COLO668 (cell line): ENCODE data around the gene GPR78.

Source experiments
- DNase-seq: peaks from one replicate; lab custom pipeline; 2025; ENCODE audit not compliant: unreplicated experiment; lab: John Stamatoyannopoulos, UW

Gene GPR78, protein sequence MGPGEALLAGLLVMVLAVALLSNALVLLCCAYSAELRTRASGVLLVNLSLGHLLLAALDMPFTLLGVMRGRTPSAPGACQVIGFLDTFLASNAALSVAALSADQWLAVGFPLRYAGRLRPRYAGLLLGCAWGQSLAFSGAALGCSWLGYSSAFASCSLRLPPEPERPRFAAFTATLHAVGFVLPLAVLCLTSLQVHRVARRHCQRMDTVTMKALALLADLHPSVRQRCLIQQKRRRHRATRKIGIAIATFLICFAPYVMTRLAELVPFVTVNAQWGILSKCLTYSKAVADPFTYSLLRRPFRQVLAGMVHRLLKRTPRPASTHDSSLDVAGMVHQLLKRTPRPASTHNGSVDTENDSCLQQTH

GRCh38 chr4:8580321-8581093 is at the start of gene GPR78:
GPR78 (plus strand) TSS chr4:8580392; CDS start chr4:8580983, 591 bp downstream.
- DNase-seq: no peak

DNA sequence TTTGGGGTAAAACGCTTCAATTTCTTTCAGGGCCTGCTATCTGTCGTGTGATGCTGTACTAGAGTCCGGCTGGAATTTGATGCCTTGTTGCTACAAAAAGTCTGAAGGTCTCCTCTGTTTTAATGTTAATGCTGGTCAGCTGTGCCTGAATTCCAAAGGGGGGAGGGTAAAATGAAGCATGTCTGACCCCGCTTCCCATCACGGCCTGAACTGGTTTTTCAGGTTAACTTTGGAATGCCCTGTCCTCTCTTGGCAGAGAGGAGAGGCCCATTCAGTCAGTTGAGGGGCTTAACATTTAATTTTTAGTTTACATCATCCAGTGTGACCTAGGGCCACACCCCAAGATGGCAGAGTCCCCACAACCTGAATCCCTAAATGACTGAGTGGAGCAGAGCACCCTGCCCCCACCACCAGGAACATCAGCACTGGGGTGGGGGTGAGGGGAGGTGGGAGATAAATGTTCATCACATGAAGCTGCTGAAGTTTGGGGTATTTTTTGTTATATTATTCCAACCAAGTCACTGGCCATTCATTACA is 47.9 kb upstream of the GPR78 start:
- no peak for DNase-seq

DNA sequence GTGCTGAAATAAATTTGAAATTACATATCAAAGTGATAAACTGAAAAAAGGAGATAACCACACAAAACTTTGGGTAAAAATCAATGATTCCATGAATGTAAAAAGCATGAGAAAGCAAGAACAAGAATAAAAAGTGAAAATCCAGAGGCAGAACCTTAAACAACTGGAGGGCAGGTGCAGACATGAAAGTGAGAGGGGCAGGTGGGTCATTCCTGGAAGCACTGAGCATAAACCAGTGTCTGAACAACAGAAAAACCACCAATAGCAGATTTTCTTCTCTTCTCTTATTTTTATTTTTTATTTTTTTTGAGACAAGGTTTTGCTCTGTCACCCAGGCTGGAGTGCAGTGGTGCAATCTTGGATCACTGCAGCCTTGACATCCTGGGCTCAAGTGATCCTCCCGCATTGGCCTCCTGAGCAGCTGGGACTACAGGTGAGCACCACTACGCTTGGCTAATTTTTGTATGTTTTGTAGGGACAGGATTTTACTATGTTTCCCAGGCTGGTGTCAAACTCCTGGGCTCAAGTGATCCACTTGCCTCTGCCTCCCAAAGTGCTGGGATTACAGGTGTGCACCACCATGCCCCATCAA is 46.8 kb upstream of the GPR78 start:
- no peak for DNase-seq

DNA sequence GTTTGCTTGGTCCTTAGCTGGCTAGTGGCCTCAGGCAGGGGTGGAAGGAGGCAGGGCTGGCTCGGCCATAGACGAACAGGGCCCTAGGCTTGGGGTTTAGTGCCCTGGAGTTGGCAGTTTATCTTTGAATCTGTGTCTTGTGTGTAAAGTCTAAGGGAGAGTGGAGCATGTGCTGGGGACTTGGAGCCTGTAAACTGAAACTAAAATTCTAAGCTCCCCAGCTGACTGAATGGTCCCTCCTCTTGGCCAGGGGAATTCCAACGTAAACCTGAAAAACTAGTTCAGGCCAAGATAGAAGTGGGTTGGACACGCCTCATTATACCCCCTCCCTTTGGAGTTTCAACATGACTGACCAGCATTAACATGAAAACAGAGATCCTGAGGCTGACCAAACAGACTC is 46.1 kb upstream of the GPR78 start:
- peak; percentile 7 for DNase-seq

- DNase-seq: no peak
Measured at GRCh38 chr4:8534611-8535010, 45.6 kb upstream of the GPR78 start.

DNA sequence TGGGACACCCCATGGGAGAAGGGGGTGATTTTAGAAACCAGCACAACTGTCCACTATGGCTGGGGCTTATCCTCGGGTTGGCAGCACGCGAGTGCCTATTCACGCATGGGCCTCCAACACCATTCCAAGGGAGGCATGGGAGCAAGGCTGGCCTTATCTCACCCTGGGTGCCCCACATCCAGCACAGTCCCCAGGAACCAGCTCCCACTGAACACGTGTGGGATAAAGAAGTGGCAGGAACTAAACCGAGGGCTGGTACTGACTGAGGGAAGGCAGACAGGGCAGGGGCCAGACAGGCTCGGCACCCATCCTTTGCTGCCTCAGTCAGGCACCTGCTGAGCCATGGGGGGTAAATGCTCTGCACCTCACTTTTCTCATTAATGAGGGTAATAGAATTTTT is 43.7 kb upstream of the GPR78 start:
- no peak for DNase-seq

DNA sequence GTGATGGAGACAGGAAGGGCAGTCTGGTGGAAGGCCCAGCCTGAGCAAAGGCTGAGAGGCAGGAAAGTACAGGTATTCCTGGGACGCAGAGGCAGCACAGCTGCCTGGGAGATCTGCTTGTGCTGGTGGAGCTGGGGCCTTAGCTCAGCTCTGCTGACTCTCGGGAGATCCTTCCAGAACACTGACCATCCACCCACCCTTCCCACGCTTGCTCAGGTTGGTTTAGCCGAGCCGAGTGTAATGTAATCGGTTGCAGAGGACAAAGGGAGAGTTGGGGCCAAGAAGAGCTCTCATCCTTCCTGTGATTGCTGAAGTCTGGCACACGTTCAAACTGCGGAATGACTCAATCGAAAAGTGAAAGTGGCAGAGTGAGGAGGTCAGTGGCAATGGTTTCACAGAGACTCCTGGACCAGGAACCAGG is 43.1 kb upstream of the GPR78 start:
- DNase-seq: peak; percentile 28

DNA sequence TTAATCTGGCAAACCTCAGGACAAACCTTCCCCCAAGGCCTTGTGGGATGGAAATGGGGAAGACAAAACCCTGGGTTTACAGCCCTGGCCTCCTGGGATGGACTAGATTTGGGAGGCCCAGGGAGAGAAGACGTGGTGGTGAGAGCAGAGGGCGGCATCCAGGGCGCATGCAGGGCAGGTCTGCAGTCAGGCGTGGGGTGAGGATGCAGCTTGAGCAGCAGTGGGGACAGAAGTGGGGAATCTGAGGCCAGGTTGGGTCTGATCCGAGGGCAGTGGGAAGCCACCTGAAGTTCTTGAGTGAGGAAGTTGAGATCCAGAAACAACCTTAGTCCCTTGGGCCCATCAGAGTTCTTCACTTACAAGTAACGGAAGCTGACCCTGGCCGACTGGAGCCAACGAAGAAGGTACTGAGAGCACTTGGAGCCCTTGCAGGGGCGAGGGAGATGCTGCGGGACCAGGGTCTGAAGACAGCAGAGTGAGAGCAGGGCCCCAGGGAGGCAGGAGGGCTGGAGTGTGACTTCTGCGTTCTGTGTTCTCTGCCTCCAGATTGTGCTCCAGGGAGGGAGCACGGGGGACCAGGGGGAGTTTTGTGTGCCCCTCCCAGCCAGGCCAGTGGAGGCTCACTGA is 42.0 kb upstream of the GPR78 start:
- DNase-seq: no peak

DNA sequence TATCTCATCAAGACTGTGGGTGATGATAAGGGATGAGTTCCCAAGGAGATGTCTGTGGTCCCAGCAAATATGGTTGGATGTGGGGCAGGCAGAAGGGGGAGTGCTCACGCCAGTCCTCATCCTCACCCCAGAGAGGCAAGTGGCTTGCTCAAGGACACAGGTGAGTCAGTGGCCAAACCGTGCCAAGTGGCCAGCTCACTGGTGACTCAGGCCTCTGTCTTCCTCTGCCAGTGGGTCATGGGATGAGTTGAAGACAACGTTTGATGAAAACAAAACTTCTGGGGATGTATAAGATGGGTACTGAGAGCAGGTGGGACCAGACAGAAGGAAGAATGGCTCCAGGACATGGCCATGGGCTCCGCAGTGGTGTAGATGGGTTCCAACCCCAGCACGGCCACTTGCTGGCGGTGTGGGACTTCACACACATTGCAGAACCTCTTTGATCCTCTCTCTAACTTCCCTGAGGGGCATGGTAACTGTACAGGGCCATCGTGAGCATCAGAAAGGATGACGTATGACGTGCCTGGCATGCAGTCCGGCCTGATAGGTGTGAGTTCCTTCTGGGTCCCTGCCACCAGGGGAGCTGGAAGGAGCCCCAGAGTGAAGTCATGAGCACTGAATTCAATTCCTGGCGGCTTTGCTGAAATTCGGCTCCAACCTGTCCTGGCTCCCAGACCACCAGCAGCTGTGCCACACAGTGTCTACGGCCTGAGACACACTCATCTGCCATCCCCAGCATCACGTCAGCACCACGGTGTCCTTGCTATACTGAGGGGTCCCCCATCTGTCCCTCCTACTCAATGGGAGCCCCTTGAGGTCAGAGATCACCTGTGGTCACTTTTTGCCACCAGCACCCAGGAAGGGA is 41.3 kb upstream of the GPR78 start:
- DNase-seq: no peak

DNA sequence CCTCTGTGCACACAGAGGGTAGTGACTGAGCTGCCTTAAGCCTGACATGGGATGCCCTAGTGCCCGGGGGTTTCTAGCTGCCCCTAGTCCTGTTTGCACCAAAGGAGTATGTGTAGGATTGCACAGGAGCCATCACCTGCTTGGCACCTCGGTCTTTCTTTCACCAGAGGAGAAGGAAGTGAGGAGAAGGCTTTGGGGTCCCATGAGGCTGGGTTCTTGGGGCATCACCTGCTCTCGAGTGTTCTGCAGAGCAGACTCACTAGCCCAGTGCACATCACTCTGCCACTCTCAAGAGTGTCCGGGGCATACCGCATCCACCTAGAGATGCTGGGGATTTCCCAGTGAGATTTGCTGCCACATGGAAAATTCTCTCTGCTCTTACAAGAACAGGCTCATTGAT is 40.5 kb upstream of the GPR78 start:
- DNase-seq: no peak

GRCh38 chr4:8540072-8540471 is 40.1 kb upstream of the GPR78 start:
- DNase-seq: no peak

DNA sequence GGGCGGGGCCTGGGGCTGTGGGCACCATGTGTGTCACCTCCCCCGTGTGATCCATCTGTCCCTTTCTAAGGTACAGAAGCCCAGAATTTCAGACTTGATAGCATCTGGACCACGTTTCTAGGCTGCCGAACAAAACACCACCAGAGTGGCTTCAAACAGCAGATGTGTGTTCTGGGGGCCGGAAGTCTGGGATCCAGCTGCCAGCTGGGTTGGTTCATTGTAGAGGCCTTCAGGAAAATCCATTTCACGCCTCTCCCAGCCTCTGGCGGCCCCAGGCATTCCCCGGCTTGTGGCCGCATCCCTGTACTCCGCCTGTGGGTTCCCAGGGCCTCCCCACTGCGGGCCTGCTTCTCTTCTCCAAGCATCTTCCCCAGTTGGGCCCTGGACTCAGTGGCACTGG is 39.6 kb upstream of the GPR78 start:
- DNase-seq: no peak

GRCh38 chr4:8540991-8541390 is 39.2 kb upstream of the GPR78 start:
- no peak for DNase-seq

GRCh38 chr4:8541981-8542715 is 38.0 kb upstream of the GPR78 start:
- no peak for DNase-seq

DNA sequence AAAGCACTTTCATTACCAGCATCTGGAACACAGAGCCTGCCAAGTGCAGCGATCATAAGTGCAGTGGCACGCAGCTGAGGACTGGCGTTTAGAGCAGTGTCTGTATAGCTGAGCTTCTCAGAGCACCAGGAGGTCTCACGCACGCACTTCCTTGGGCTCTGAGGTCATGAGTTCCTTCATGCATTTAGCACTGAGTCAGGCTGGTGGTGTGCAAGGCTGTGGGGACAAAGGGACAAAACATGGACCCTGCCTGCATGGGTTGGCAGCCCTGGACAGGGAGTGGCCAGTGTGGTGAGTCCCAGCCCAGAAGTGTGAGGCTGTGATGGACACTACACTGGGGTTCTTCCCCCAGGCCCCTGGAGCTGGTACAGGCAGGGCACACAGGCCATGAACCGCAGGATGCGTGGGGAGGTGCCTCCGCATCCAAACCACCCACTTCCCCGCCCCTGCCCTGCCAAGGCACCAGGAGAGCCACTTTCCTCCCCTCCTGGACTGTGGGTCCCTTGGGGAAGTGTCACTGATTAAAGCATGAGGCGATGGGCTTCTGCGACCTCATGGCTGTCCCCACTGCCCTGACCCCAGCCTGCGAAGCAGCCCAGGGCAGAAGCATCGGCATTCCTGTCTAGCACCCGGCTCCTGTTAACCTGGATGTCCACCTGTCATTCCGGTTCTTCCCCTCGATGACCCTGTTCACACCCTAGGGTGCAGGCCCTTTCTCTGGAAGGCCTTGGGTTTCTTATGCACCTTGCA is 37.2 kb upstream of the GPR78 start:
- DNase-seq: no peak

GRCh38 chr4:8543623-8544022 is 36.6 kb upstream of the GPR78 start:
- DNase-seq: no peak

GRCh38 chr4:8544282-8544681 is 35.9 kb upstream of the GPR78 start:
- DNase-seq: no peak

DNA sequence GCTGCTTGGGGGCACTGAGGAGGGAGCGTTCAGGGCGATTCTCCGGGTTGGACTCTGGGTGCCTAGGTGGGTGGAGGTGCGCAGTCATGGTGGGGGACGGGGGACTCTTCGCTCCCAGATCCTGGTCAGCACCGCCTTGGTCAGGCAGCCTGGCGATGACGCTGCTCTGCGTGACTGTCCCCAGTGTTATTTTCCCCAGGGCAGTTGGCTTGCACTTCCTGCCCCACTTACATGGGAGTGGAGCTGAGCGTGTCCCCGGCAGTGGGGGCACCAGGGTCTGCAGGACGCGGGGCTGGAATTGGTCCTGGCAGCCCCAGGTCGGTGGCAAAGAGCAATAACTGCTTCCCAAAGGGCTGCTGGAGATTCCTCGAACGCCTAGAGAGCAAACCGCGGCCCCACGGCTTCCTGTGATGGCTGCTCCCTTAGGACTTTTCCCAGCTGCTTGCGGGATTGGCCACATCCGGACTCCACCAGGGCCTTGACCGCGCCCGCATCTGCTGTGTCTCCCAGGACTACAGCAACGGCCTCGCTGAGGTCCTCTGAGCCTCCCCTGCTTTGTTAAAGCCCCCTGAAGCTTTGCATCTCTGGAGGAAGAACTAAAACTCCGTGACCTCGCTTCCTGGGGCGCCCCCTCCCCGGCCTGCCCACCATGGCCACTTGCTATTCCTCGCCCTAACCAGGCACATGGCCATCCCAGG is 35.3 kb upstream of the GPR78 start:
- DNase-seq: no peak

GRCh38 chr4:8545439-8545765 is 34.8 kb upstream of the GPR78 start:
- DNase-seq: no peak
